GM21825 (cell line): Measurements from ENCODE around the gene GALNT14.

Source experiments
- ATAC-seq: cut with Tn5 transposase; IDR thresholded peaks from one replicate; pipeline ENCODE4 v1.9.1; 2021; ENCODE audit warnings: mild to moderate bottlenecking, moderate library complexity; ENCODE audit not compliant: unreplicated experiment

Gene GALNT14

DNA sequence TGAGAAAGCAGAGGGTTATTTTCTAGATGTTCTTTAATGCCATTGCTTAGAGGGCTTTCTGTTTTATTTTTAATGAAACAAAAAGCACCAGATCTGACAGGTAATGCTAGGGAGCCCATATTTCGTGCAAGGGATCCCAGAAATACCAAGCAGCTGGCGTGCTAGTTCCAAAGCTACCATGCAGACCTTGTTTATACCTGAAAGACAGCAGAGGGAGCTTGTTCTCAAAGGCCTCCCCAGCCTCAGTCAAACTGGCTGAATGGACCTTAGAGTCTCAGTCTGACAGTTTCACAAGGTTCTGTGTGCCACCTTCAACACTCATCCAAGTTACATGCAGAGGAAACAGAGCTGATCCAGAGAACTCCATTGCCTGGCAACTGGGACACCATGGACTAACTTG is 48.6 kb downstream of the GALNT14 start:
- no peak for ATAC-seq

DNA sequence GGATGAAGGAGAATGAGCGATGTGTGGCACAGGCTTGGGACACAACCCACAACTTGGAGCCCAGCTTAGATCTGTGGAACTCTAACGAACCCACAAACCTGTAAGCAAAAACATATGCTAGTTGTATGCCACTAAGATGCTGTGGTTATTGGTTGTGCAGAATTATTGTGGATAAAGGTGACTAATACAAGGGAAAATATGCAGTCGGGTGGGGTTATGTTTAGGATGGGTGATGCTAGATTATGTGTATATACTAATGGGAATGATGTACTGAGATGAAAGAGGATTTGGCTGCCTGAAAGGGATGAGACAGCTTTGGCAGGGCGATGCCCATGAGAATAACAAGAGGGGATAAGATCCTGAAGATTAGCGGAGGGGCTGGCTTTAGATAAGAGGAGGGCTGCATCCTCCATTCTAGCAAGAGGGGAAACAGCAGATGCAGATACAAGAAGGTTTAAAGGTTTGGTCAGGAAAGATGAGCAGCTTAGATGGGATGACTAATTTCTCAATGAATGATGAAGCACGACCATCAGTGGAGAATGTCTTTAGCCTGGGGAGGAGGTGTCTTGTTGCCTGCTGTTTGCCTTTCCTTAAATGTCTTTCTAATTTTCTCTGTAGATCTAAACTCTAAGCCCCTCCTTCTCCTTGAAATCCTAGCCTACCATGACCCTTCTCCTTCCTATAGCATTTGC is 49.6 kb downstream of the GALNT14 start:
- no peak for ATAC-seq

DNA sequence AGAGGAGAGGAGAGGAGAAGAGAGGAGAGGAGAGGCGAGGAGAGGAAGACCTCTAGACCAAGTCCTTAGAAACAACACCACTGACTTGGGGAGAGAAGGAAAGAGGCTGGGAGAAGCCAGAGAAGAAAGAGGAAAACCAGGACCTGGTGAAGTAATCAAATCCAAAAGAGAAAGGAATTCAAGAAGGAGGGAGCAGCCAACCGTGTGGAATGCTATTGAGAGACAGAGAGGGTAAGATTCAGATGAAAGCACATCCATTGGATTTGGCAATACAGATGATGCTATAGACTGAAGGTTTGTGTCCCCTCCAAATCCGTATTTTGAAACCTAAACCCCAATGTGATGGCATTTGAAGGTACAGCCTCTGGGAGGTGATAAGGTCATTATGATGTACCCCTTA is 50.7 kb downstream of the GALNT14 start:
- no peak for ATAC-seq

- ATAC-seq, result no peak
These were observed 51.6 kb downstream of the GALNT14 start for GRCh38 chr2:31086590-31086989.

DNA sequence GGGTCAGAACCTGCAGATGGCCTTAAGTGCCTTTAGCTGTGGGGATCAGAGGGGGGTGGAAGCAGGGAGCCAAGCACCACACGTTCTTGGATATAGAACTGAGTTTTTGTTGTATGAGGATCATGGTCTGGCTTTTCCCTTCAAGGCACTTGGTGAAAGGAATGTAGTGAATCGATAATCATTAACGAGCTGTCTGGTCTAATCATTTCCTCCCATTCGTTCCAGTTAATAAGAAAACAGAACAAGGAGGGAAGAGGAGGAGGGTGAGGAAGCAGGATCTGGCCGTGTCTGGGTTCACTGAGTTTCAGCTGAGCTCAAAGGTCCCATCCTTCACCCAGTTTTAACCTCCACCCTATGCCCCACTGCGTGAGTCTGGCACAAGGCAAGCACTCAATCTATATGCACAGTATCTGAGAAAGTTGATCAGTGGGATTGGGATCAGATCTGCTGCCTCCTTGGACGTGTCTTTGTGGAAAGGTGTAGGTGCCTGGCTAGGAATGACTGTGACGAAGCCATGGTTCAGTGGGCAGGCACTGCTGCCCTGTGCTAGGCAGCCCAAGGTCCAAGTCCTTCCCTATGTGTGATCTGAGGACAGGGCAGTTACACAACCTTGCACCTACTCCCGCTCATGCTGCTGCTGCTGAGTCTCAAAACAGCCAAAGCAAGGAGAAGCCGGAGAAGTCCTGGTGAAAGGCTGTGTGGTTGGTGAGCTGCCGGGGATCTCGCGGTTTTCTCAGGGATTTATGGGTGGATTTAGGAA is 54.8 kb downstream of the GALNT14 start:
- ATAC-seq, result no peak

- no peak for ATAC-seq
These were observed 56.2 kb downstream of the GALNT14 start for GRCh38 chr2:31082002-31082401.

GRCh38 chr2:31081492-31081891 is 56.7 kb downstream of the GALNT14 start:
- no peak for ATAC-seq

GRCh38 chr2:31080361-31080760 is 57.9 kb downstream of the GALNT14 start:
- ATAC-seq, result no peak

GRCh38 chr2:31079665-31080064 is 58.6 kb downstream of the GALNT14 start:
- ATAC-seq, result no peak

GRCh38 chr2:31078579-31079105 is 59.6 kb downstream of the GALNT14 start:
- no peak for ATAC-seq

DNA sequence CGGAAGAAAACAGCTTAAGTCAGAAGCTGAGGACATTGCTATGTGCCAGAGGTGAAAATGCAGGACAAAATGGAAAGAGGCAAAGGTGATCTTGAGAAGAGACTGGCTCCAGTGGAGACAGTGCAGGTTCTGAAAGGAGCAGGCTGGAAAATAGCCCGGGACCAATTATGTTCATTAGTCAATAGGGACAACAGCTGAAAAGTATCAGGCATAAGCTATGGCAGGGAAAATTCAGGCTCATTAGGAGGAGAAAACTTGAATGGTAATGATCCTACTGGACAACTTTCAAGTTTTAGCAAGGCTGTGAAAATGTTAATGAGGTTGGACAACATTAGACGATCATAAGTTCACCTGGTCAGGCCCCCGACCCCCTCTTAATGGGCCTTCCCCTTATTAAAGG is 60.2 kb downstream of the GALNT14 start:
- ATAC-seq, result no peak

DNA sequence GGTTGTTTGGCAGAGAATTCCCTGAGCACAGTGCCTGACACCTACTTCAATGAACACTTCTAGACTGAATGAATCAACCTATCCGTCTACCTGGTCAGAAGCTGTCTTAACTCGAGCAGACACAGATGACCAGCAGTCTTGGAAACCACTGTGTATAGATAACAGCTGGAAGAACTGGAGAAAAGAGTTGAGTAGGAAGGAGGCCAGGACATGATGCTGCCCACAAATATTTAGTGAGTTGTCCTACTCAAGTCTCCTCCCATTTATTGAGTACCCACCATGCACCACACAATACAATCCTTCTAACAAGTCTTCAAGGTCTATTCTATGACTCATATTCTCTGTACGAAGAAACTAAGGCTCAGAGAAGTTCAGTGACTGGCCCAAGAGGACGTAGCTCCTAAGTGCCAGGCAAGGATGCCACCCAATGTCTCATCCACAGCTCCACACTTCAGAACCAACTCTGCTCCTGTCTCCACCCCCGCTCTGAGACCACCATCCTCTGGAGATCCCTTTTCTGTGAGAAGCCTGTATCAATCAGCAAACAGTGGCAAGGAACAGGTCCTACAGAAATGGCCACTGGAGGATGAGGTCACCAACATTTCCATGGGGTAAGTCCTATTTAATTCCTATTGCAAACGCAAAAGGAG is 62.2 kb downstream of the GALNT14 start:
- no peak for ATAC-seq

- ATAC-seq, result no peak
These were observed 62.8 kb downstream of the GALNT14 start for GRCh38 chr2:31075431-31075830.

GRCh38 chr2:31071741-31072140 is 66.5 kb downstream of the GALNT14 start:
- no peak for ATAC-seq

- ATAC-seq, result no peak
These were observed 67.7 kb downstream of the GALNT14 start for GRCh38 chr2:31070339-31071125.

DNA sequence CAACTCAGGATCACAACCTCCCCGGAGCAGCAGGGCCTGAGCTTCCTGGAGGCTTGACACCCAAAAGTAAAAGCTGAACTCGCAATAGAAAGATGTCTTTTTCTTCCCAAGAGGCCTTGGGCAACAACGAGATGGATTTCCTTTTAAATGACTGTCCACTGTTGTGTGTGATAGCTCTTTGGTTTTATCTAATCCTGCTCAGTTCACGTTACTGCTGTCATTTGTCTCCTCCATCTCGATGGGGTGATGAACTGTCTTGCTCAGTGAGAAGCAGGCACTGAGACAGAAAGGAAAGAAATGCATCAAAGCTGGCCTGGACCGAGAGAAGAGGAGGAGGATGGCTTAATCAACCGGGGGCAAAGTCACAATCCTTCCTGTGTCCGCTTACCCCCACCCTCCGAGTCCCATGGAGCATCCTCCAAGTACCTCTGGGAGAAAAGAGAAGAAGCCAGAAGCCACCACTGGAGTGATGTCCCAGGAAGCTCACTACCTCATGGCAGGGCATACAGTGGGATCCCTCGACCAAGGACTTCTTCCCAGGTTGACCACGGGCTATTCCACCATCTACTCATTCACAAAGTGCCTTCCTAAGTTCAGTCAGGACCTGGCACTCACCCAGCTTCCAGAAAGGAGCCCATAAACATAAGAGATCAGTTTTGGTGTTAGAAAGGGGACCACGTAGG is 68.5 kb downstream of the GALNT14 start:
- ATAC-seq, result no peak

DNA sequence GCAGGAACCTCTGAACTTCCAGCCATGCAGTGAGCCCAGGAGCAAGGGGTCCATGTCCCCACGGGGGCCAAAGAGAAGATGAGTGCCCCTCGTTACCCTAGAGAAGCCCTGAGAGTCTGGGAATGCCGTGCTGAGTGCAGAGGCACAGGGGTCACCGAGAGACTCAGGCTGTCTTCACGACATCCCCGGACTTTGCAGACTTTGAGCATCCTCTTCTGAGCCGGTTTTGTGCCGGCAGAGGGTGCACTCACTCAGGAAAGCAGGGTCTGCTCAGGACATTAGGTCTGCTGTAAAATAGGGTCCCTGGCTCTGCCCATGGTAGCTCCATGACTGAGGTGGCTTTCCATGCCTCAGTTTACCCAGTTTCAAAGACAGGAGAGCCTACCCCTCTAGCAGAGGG is 71.0 kb downstream of the GALNT14 start:
- ATAC-seq, result no peak

- no peak for ATAC-seq
These were observed 71.7 kb downstream of the GALNT14 start for GRCh38 chr2:31066551-31066950.

- no peak for ATAC-seq
These were observed 72.2 kb downstream of the GALNT14 start for GRCh38 chr2:31066086-31066485.

DNA sequence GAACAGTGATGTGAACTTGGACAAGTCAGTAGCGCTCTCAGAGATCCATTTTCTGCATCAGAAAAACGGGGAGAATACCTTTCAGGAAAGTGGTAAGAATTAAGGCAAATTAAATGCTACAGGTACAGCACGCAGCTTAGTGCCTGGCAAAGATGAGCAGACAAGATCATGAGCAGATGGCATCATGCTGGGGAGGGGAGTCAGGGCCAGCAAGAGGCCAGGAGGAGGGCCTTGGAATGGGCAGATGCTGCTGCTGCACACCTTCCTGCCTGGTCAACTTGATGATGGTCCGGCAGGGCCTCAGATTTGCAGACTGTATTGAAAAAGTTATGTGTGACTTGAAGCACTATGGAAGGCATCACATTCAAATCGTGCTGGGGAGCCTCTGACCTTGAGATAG is 72.9 kb downstream of the GALNT14 start:
- no peak for ATAC-seq
